RPMI7951 (cell line): Measurements from ENCODE around the gene EXOC6B. TPM values are rescaled to one million over a fixed set of nuclear protein-coding genes. Genes with fewer than 3 reads are reported as not detected.

Source experiments
- DNase-seq: peaks from one replicate; pipeline ENCODE4 v3.0.0-alpha.2; 2012; ENCODE audit warnings: low read depth
- total RNA-seq: library from RNA; depleted of rRNA; stranded (reverse); fragments of >200 nt; shearing (Covaris generic); gene quantifications from 2 replicates; pipeline ENCODE4 v1.2.3, GENCODE V29; 2014

Gene EXOC6B
- total RNA-seq, 1 experiment from 2014 or later, result 9.9 TPM

- no peak for DNase-seq
These were observed 462.4 kb downstream of the EXOC6B start for GRCh38 chr2:72363406-72363805.

- DNase-seq, result no peak
These were observed 463.1 kb downstream of the EXOC6B start for GRCh38 chr2:72362733-72363132.

- no peak for DNase-seq
These were observed 464.3 kb downstream of the EXOC6B start for GRCh38 chr2:72361521-72361920.

- no peak for DNase-seq
These were observed 464.8 kb downstream of the EXOC6B start for GRCh38 chr2:72361042-72361441.

GRCh38 chr2:72350852-72351251, 475.0 kb downstream of the EXOC6B start:
- DNase-seq, result no peak

- no peak for DNase-seq
These were observed 476.8 kb downstream of the EXOC6B start for GRCh38 chr2:72349016-72349415.

GRCh38 chr2:72347081-72347480, 478.8 kb downstream of the EXOC6B start:
- DNase-seq, result no peak

- DNase-seq, result no peak
These were observed 484.2 kb downstream of the EXOC6B start for GRCh38 chr2:72341639-72342038.

GRCh38 chr2:72340665-72341064, 485.2 kb downstream of the EXOC6B start:
- DNase-seq, result no peak

- DNase-seq, result no peak
These were observed 487.8 kb downstream of the EXOC6B start for GRCh38 chr2:72338076-72338475.

GRCh38 chr2:72332720-72333119, 493.1 kb downstream of the EXOC6B start:
- no peak for DNase-seq

- DNase-seq, result no peak
These were observed 495.2 kb downstream of the EXOC6B start for GRCh38 chr2:72330652-72331051.

GRCh38 chr2:72326759-72327158, 499.1 kb downstream of the EXOC6B start:
- DNase-seq, result peak; percentile 39

GRCh38 chr2:72325592-72326422, 500.0 kb downstream of the EXOC6B start:
- DNase-seq, result peak; percentile 33

GRCh38 chr2:72316774-72317173, 509.1 kb downstream of the EXOC6B start:
- DNase-seq, result no peak

- no peak for DNase-seq
These were observed 525.6 kb downstream of the EXOC6B start for GRCh38 chr2:72300147-72300684.

- no peak for DNase-seq
These were observed 532.2 kb downstream of the EXOC6B start for GRCh38 chr2:72293620-72294019.

- no peak for DNase-seq
These were observed 533.4 kb downstream of the EXOC6B start for GRCh38 chr2:72292433-72292832.

GRCh38 chr2:72291059-72291458, 534.8 kb downstream of the EXOC6B start:
- DNase-seq, result no peak

- no peak for DNase-seq
These were observed 536.1 kb downstream of the EXOC6B start for GRCh38 chr2:72289736-72290135.

- peak; percentile 7 for DNase-seq
These were observed 536.5 kb downstream of the EXOC6B start for GRCh38 chr2:72289283-72289682.

- peak; percentile 38 for DNase-seq
These were observed 547.8 kb downstream of the EXOC6B start for GRCh38 chr2:72278046-72278445.

- DNase-seq, result no peak
These were observed 549.0 kb downstream of the EXOC6B start for GRCh38 chr2:72276876-72277275.

GRCh38 chr2:72276356-72276755, 549.5 kb downstream of the EXOC6B start:
- no peak for DNase-seq
